HFFc6 (cell line): Measurements from ENCODE around the gene ABCB4. TPM values are rescaled to one million over a fixed set of nuclear protein-coding genes. Genes with fewer than 3 reads are reported as not detected.

Experiments used
- DNase-seq: peaks from one replicate; pipeline ENCODE4 v3.0.0-alpha.2; 2018
- H3K27ac Mint-ChIP-seq: 2 replicates; pipeline ENCODE4 v1.8.0; 2020; ENCODE audit warnings: mild to moderate bottlenecking, mixed read lengths
- H3K27me3 Mint-ChIP-seq: 2 replicates; pipeline ENCODE4 v1.8.0; 2021; ENCODE audit warnings: mild to moderate bottlenecking, moderate library complexity, mixed read lengths; ENCODE audit not compliant: insufficient read depth
- H3K36me3 Mint-ChIP-seq: 2 replicates; pipeline ENCODE4 v1.8.0; 2021; ENCODE audit warnings: low read depth, mixed read lengths
- H3K4me1 Mint-ChIP-seq: 2 replicates; pipeline ENCODE4 v1.8.0; 2020; ENCODE audit warnings: low read depth, mixed read lengths
- H3K4me3 Mint-ChIP-seq: 2 replicates; pipeline ENCODE4 v1.8.0; 2020; ENCODE audit warnings: mild to moderate bottlenecking, moderate library complexity, mixed read lengths
- H3K9me3 Mint-ChIP-seq: 2 replicates; pipeline ENCODE4 v1.8.0; 2020; ENCODE audit warnings: mild to moderate bottlenecking, mixed read lengths
- total RNA-seq, 6 experiments: library from RNA; stranded (reverse); fragmentation: NEBNext Ultra II Directional; extraction: Animal tissue kit (Norgen Biotek cat#: 25700); gene quantifications; 2 replicates in 1 of 6; 3 replicates in 5 of 6; pipeline ENCODE4 v1.2.3, GENCODE V29; 2021
- TF ChIP-seq, protein P1 (sequence below): fragments of 200-600 bp; sonication (generic); IDR thresholded peaks from 2 replicates; pipeline ENCODE4 v1.5.0; 2021; ENCODE audit warnings: antibody characterized with exemption, mild to moderate bottlenecking

Gene ABCB4
- total RNA-seq, 6 experiments from 2014 or later: 0.06 TPM; not detected in 5

DNA sequence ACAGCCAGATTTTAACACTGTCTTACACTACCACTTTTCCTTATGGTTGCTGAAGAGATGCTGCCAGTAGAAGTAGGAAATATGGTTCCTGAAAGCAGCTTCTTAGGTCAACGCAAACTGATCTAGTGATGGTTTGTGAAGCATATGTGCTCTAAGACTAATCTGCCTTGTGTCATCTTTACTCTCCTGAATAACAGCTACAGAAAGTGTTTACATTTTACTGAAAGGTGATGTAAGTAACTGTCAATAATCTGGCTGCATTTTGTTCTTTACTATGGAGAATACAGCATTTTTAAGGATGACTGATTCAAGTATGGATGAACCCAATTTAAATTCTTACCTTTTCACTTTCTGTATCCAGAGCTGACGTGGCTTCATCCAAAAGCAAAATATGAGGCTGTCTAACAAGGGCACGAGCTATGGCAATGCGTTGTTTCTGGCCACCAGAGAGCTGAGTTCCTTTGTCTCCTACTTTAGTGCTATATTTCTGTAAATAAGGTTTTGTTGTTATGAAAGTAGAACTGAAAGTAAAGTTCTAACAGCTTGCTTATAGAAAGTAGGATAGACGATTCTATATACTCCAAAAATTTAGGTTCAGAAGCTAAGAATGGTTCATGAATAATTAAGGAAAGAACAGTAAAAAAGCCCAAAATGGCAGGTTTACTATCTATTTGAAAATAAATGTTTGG is 30.2 kb upstream of the ABCB4 start:
- TF ChIP-seq, protein P1, sequence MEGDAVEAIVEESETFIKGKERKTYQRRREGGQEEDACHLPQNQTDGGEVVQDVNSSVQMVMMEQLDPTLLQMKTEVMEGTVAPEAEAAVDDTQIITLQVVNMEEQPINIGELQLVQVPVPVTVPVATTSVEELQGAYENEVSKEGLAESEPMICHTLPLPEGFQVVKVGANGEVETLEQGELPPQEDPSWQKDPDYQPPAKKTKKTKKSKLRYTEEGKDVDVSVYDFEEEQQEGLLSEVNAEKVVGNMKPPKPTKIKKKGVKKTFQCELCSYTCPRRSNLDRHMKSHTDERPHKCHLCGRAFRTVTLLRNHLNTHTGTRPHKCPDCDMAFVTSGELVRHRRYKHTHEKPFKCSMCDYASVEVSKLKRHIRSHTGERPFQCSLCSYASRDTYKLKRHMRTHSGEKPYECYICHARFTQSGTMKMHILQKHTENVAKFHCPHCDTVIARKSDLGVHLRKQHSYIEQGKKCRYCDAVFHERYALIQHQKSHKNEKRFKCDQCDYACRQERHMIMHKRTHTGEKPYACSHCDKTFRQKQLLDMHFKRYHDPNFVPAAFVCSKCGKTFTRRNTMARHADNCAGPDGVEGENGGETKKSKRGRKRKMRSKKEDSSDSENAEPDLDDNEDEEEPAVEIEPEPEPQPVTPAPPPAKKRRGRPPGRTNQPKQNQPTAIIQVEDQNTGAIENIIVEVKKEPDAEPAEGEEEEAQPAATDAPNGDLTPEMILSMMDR: no peak
- Mint-ChIP-seq H3K4me1 (no peaks in the 10 kb centered on the region), H3K9me3 (no peaks in the 10 kb centered on the region), H3K27ac (no peak overlapping the region), H3K4me3 (no peak overlapping the region), H3K36me3 (no peaks in the 10 kb centered on the region), H3K27me3 (no peaks in the 10 kb centered on the region; the same call in 1 of the 2 replicates)
- DNase-seq: no peak

DNA sequence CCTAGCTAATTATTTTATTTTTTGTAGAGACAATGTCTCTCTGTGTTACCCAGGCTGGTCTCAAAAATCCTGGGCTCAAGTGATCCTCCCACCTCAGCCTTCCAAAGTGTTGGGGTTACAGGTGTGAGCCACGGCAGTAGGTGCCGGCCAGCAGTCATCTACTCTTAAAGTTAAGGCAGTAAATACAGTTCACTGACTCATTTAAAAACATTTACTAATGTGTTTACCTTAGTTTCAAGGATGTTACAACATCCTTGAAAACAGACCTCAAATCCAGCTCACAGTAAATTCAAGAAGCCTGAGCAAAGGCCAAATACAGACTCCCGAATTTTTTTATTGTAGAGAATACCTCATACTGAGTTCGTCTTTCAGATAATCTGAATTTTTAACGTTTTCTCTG is 29.6 kb upstream of the ABCB4 start:
- peaks cover 4% of the 10 kb centered on the region; the same call in 1 of the 2 replicates for H3K27me3 Mint-ChIP-seq
- H3K36me3 Mint-ChIP-seq: no peaks in the 10 kb centered on the region
- TF ChIP-seq, protein P1: no peak
- no peak overlapping the region for H3K4me3 Mint-ChIP-seq
- H3K4me1 Mint-ChIP-seq: no peaks in the 10 kb centered on the region
- no peak for DNase-seq
- no peaks in the 10 kb centered on the region for H3K9me3 Mint-ChIP-seq
- H3K27ac Mint-ChIP-seq: no peak overlapping the region

DNA sequence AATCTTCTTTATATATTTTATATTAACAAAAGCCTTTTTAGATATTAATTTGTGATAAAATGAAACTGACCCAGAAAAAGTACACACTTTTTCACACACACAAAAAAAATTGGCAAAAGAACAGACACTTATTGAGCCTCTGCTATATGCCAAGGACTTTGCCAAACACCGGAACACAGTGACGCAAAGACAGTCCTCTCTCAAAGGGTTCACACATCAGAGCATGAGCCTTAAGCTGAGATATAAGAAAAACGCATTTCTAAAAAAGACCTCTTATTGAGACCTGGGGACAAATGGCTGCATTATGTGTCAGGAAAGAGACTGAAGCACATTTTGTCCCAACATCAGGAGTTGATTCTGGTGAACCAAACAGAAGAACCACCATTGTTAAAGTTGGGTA is 24.0 kb upstream of the ABCB4 start:
- Mint-ChIP-seq H3K36me3 (no peaks in the 10 kb centered on the region), H3K27me3 (peaks cover 9% of the 10 kb centered on the region; the same call in 1 of the 2 replicates), H3K4me3 (no peak overlapping the region), H3K9me3 (peaks cover 3% of the 10 kb centered on the region; the same call in 1 of the 2 replicates), H3K4me1 (no peaks in the 10 kb centered on the region), H3K27ac (no peak overlapping the region)
- DNase-seq: no peak
- TF ChIP-seq, protein P1: no peak

DNA sequence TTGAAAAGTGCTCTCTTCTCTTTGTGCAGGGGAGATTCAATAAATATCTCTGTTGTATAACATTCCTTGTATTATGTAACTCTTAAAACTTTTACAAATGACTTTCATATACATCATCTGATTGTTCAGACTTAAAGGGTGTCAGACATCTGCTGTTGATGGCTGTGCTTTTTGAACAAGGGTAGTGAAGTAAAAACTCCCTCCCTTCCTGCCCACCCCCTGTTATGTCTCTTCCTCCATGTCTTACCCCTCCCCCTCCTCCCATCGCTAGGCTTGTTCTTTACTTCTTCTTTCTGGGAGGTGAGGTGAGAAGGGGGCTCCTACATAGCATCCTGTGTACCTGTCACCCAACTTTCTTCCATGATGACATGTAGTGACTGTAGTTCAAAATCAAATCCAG is 23.4 kb upstream of the ABCB4 start:
- TF ChIP-seq, protein P1: no peak
- no peak for DNase-seq
- no peak overlapping the region for H3K27ac Mint-ChIP-seq
- H3K27me3 Mint-ChIP-seq: peaks cover 9% of the 10 kb centered on the region; the same call in 1 of the 2 replicates
- peaks cover 3% of the 10 kb centered on the region; the same call in 1 of the 2 replicates for H3K9me3 Mint-ChIP-seq
- H3K4me1 Mint-ChIP-seq: no peaks in the 10 kb centered on the region
- H3K36me3 Mint-ChIP-seq: no peaks in the 10 kb centered on the region
- no peak overlapping the region for H3K4me3 Mint-ChIP-seq

DNA sequence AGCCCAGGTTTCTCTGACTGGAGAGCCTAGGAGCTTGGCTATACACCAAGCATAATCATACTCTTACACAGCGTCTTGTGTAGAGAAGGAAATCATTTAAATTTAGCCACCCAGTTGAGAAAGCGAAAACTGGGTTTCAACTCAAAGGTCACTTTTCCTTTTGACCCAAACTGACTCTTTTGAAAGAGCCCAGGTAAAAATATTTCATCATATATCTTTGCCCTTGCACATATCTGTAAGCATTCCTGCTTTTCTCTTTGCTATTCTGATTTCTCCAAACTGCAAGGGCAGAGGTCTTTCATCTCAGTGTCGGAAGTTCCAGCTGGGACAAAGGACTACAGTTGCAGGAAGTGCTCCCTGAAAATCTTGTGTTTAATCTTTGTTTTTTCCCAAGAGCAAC is 22.0 kb upstream of the ABCB4 start:
- Mint-ChIP-seq H3K9me3 (peaks cover 3% of the 10 kb centered on the region; the same call in 1 of the 2 replicates), H3K27ac (no peak overlapping the region), H3K4me1 (no peaks in the 10 kb centered on the region), H3K36me3 (no peaks in the 10 kb centered on the region), H3K27me3 (peaks cover 9% of the 10 kb centered on the region; the same call in 1 of the 2 replicates), H3K4me3 (no peak overlapping the region)
- TF ChIP-seq, protein P1: no peak
- DNase-seq: no peak
